Measurements from ENCODE around the gene TMEM91.

The TMEM91 gene

GRCh38 chr19:41402010-41402409 is 25.7 kb downstream of the TMEM91 start:
- Histone ChIP-seq H4K20me1 (ENCODE audit: insufficient read depth, low read length) (no peaks in the 10 kb centered on the region), H3K79me2 (ENCODE audit: insufficient read depth, low read length) (peaks cover 15% of the 10 kb centered on the region), H3K4me1 (ENCODE audit: insufficient read depth, low read length, severe bottlenecking) (peaks cover 13% of the 10 kb centered on the region), H3K9me3 (ENCODE audit: low read length) (no peaks in the 10 kb centered on the region), H3K4me2 (ENCODE audit: low read length) (no peak overlapping the region), H3K27ac (ENCODE audit: low read depth, low read length, poor library complexity, severe bottlenecking) (no peak overlapping the region), H2AFZ (ENCODE audit: low read length) (no peak overlapping the region), H3K9ac (ENCODE audit: low read length) (no peak overlapping the region), H3K36me3 (ENCODE audit: insufficient read depth, low read length) (no peaks in the 10 kb centered on the region), H3K4me3 (ENCODE audit: low read depth, low read length, poor library complexity, severe bottlenecking) (no peak overlapping the region), H3F3A (ENCODE audit: insufficient read depth, low read length) (no peaks in the 10 kb centered on the region), H3K9me2 (ENCODE audit: low read depth, low read length) (no peaks in the 10 kb centered on the region), H3K27me3 (ENCODE audit: insufficient read depth, low read length) (no peaks in the 10 kb centered on the region)
- TF ChIP-seq EZH2 (IDR thresholded peaks at IDR 0.05; ENCODE audit: borderline replicate concordance, low read length): no peak

GRCh38 chr19:41403181-41403970 is 27.0 kb downstream of the TMEM91 start:
- no peaks in the 10 kb centered on the region for H3K9me3 ChIP-seq (ENCODE audit: low read length)
- TF ChIP-seq EZH2 (IDR thresholded peaks at IDR 0.05; ENCODE audit: borderline replicate concordance, low read length) (no peak), CTCF (IDR thresholded peaks at IDR 0.05; ENCODE audit: low read length) (no peak)
- H3K9me2 ChIP-seq (ENCODE audit: low read depth, low read length): no peaks in the 10 kb centered on the region
- H3K27me3 ChIP-seq (ENCODE audit: insufficient read depth, low read length): no peaks in the 10 kb centered on the region
- H3K79me2 ChIP-seq (ENCODE audit: insufficient read depth, low read length): peaks cover 8% of the 10 kb centered on the region
- no peaks in the 10 kb centered on the region for H3F3A ChIP-seq (ENCODE audit: insufficient read depth, low read length)
- no peaks in the 10 kb centered on the region for H4K20me1 ChIP-seq (ENCODE audit: insufficient read depth, low read length)
- no peak overlapping the region for H3K27ac ChIP-seq (ENCODE audit: low read depth, low read length, poor library complexity, severe bottlenecking)
- H3K4me2 ChIP-seq (ENCODE audit: low read length): no peak overlapping the region
- peaks cover 9% of the 10 kb centered on the region for H3K4me1 ChIP-seq (ENCODE audit: insufficient read depth, low read length, severe bottlenecking)
- no peaks in the 10 kb centered on the region for H3K36me3 ChIP-seq (ENCODE audit: insufficient read depth, low read length)
- H3K4me3 ChIP-seq (ENCODE audit: low read depth, low read length, poor library complexity, severe bottlenecking): no peak overlapping the region
- no peak overlapping the region for H2AFZ ChIP-seq (ENCODE audit: low read length)
- H3K9ac ChIP-seq (ENCODE audit: low read length): no peak overlapping the region

GRCh38 chr19:41405776-41406175 is 29.4 kb downstream of the TMEM91 start:
- Histone ChIP-seq H3F3A (ENCODE audit: insufficient read depth, low read length) (no peaks in the 10 kb centered on the region), H3K9me2 (ENCODE audit: low read depth, low read length) (no peaks in the 10 kb centered on the region), H4K20me1 (ENCODE audit: insufficient read depth, low read length) (no peaks in the 10 kb centered on the region), H3K4me3 (ENCODE audit: low read depth, low read length, poor library complexity, severe bottlenecking) (no peak overlapping the region), H3K36me3 (ENCODE audit: insufficient read depth, low read length) (peaks cover 6% of the 10 kb centered on the region; the same call in 1 of the 2 replicates), H3K4me1 (ENCODE audit: insufficient read depth, low read length, severe bottlenecking) (no peaks in the 10 kb centered on the region), H2AFZ (ENCODE audit: low read length) (no peak overlapping the region), H3K79me2 (ENCODE audit: insufficient read depth, low read length) (no peaks in the 10 kb centered on the region), H3K4me2 (ENCODE audit: low read length) (no peak overlapping the region), H3K27me3 (ENCODE audit: insufficient read depth, low read length) (no peaks in the 10 kb centered on the region), H3K9me3 (ENCODE audit: low read length) (no peaks in the 10 kb centered on the region), H3K27ac (ENCODE audit: low read depth, low read length, poor library complexity, severe bottlenecking) (no peak overlapping the region), H3K9ac (ENCODE audit: low read length) (no peak overlapping the region)
- TF ChIP-seq EZH2 (IDR thresholded peaks at IDR 0.05; ENCODE audit: borderline replicate concordance, low read length) (no peak), CTCF (IDR thresholded peaks at IDR 0.05; ENCODE audit: low read length) (no peak)

- no peak overlapping the region for H3K9ac ChIP-seq (ENCODE audit: low read length)
- H3K4me3 ChIP-seq (ENCODE audit: low read depth, low read length, poor library complexity, severe bottlenecking): no peak overlapping the region
- no peaks in the 10 kb centered on the region for H3K79me2 ChIP-seq (ENCODE audit: insufficient read depth, low read length)
- H4K20me1 ChIP-seq (ENCODE audit: insufficient read depth, low read length): no peaks in the 10 kb centered on the region
- no peak overlapping the region for H3K4me2 ChIP-seq (ENCODE audit: low read length)
- no peaks in the 10 kb centered on the region for H3F3A ChIP-seq (ENCODE audit: insufficient read depth, low read length)
- H2AFZ ChIP-seq (ENCODE audit: low read length): no peak overlapping the region
- no peaks in the 10 kb centered on the region for H3K27me3 ChIP-seq (ENCODE audit: insufficient read depth, low read length)
- no peaks in the 10 kb centered on the region for H3K9me2 ChIP-seq (ENCODE audit: low read depth, low read length)
- H3K27ac ChIP-seq (ENCODE audit: low read depth, low read length, poor library complexity, severe bottlenecking): no peak overlapping the region
- no peaks in the 10 kb centered on the region for H3K4me1 ChIP-seq (ENCODE audit: insufficient read depth, low read length, severe bottlenecking)
- TF ChIP-seq EZH2 (IDR thresholded peaks at IDR 0.05; ENCODE audit: borderline replicate concordance, low read length): no peak
- TF ChIP-seq CTCF (IDR thresholded peaks at IDR 0.05; ENCODE audit: low read length): no peak
- peaks cover 15% of the 10 kb centered on the region; the same call in 1 of the 2 replicates for H3K36me3 ChIP-seq (ENCODE audit: insufficient read depth, low read length)
- H3K9me3 ChIP-seq (ENCODE audit: low read length): no peaks in the 10 kb centered on the region
These were observed 30.9 kb downstream of the TMEM91 start for GRCh38 chr19:41407271-41407670.

All from OCI-LY1 (cell line).